Measurements from ENCODE around the gene MTA3.

MTA3 gene

DNA sequence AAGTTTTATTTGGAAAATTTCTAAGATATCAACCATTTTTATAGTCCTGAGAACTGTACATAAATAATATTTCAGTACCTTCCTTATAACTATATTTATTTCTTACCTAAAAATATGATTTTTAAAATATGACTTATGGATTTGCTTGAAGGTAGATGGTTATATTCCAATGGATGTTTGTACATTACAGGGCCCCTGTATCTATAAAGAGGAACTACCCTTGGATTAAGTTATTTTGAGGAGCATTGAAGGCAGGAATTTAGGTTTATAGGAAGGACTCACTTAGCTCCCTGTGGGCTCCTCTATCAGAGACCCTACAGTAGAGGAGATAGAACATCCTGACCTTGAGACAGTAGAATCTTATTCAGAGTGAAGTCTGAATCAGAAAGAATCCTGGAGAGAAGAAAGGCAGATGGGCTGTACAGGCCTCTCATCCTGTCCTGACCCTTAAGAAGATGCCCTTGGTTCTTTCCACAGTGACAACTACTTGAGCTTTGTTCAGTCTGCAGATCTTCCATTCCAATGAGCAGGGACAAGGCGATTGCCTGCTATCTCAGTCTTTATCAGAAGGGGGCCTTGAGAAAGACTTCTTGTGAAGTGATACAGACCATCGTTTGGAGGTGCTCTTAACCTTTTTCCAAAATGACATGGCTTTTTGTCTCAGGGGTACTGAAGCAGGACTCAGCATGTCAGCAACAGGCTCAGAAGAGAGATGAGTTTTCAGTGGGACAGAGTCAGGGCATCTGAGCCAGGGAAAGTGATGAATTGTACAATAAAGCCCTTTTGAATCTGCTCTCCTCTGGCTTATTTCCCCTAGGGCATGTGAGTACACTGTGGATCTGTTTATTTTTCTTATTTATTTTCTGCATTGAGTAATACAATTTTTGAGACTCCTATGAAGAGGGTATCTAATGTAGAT, 174.6 kb downstream of the MTA3 start:
- intact Hi-C loops (cut with DNase I; ENCODE audit: low total_unique reads): no loop called here
- no peaks in the 10 kb centered on the region for H3K9me3 ChIP-seq
- H3K27ac ChIP-seq: no peak overlapping the region
- no peaks in the 10 kb centered on the region for H3K4me1 ChIP-seq
- no peaks in the 10 kb centered on the region for H3K27me3 ChIP-seq
- DNase-seq: no peak
- H3K36me3 ChIP-seq: peaks cover 3 to 16% (median 15%) of the 10 kb centered on the region in 3 donors
- TF ChIP-seq, protein P1, sequence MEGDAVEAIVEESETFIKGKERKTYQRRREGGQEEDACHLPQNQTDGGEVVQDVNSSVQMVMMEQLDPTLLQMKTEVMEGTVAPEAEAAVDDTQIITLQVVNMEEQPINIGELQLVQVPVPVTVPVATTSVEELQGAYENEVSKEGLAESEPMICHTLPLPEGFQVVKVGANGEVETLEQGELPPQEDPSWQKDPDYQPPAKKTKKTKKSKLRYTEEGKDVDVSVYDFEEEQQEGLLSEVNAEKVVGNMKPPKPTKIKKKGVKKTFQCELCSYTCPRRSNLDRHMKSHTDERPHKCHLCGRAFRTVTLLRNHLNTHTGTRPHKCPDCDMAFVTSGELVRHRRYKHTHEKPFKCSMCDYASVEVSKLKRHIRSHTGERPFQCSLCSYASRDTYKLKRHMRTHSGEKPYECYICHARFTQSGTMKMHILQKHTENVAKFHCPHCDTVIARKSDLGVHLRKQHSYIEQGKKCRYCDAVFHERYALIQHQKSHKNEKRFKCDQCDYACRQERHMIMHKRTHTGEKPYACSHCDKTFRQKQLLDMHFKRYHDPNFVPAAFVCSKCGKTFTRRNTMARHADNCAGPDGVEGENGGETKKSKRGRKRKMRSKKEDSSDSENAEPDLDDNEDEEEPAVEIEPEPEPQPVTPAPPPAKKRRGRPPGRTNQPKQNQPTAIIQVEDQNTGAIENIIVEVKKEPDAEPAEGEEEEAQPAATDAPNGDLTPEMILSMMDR (IDR thresholded peaks at IDR 0.05): no peak
- H3K4me3 ChIP-seq: no peak overlapping the region

DNA sequence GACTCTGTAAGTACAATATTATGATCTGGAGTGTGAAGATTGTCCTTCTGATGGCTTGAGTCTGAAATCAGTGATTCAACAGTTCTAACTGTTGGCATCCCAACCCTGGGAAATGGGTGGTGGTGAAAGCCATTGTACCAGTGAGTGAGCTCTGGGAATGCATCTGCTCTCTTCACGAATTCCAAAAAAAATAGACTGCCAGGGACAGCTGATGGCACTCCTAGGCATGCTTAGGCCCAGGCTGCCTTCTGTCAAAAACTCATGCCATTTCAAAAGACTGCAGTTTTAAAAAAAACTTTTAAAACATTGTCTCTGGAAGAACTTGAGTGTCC, 175.2 kb downstream of the MTA3 start:
- no peak overlapping the region for H3K4me3 ChIP-seq
- intact Hi-C loops (cut with DNase I; ENCODE audit: low total_unique reads): no loop called here
- no peaks in the 10 kb centered on the region for H3K4me1 ChIP-seq
- H3K27me3 ChIP-seq: no peaks in the 10 kb centered on the region
- H3K36me3 ChIP-seq: peaks cover 3 to 22% (median 16%) of the 10 kb centered on the region in 3 donors
- TF ChIP-seq, protein P1 (IDR thresholded peaks at IDR 0.05): no peak
- no peak overlapping the region for H3K27ac ChIP-seq
- DNase-seq: no peak
- no peaks in the 10 kb centered on the region for H3K9me3 ChIP-seq

DNA sequence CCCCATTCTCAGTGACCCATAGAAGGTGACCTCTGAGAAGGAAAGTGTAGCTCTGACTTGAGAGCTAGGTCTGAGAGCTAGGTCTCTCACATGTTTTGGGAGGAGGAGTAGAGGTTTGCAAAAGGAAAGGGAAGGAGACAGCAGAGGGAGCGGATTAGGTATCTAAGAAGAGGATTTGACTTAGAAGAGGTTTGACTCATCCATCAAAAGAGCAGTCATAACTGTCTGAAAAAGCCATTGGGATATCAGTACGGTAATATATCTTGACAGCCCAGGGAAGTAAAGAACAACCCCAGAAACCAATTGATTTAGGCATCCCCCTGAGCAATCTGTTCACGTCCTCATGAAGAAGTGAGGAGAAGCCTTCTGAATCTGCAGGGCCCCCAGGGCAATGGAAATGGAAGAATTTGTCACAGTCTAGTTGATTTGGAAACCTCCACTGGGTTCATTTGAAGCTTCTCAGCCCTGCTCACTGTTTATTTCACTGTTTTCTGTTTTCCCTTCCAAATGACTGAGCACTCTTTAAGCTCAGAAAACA, 176.2 kb downstream of the MTA3 start:
- H3K9me3 ChIP-seq: no peaks in the 10 kb centered on the region
- no peak for DNase-seq
- no peaks in the 10 kb centered on the region for H3K27me3 ChIP-seq
- intact Hi-C loops (cut with DNase I; ENCODE audit: low total_unique reads): no loop called here
- no peaks in the 10 kb centered on the region for H3K4me1 ChIP-seq
- no peak overlapping the region for H3K27ac ChIP-seq
- TF ChIP-seq, protein P1 (IDR thresholded peaks at IDR 0.05): no peak
- H3K36me3 ChIP-seq: peaks cover 3 to 22% (median 16%) of the 10 kb centered on the region in 3 donors
- no peak overlapping the region for H3K4me3 ChIP-seq

DNA sequence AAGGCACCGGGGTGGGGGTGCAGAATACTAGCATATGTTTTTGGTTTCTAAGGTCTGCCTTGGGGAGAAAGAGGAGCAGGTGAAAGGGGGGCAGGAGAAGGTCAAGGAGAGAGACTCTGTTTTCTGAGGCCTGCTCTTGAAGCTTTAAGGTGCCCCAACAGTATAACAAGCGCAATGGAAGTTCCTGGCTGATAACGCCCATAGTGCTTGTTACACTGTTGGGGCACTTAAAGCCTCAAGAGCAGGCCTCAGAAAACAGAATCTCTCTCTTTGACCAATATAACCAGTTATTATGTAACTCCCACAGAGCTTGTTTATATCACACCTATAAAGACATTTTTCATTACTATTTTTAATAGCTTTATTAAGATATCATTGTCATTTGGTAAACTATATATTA, 179.0 kb downstream of the MTA3 start:
- Histone ChIP-seq H3K9me3 (no peaks in the 10 kb centered on the region), H3K27me3 (no peaks in the 10 kb centered on the region), H3K27ac (no peak overlapping the region), H3K4me3 (no peak overlapping the region), H3K36me3 (peaks cover 0 to 34% (median 3%) of the 10 kb centered on the region in 3 donors), H3K4me1 (no peaks in the 10 kb centered on the region)
- no peak for DNase-seq
- TF ChIP-seq, protein P1 (IDR thresholded peaks at IDR 0.05): no peak
- intact Hi-C loops (cut with DNase I; ENCODE audit: low total_unique reads): no loop called here

DNA sequence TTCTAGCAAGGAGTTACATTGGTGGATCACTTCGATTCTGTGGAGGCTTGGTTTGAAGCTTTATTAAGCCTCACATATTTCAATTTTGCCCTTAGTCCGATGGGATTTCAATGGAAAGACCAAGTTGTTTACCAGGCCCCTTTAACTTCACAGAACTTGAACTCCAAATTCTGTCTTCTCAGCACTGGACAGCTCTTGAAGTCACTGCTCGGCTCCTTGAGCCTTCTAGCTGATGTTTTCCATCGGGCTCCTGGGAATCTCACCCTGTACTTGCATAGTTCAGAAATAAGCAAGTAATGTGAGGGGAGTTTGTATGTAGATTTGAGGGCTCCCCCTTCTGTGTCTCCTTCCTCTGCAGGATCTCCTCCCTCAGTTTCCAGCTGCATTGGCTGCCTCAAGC, 180.4 kb downstream of the MTA3 start:
- Histone ChIP-seq H3K36me3 (peaks cover 3 to 46% (median 8%) of the 10 kb centered on the region in 3 donors), H3K9me3 (no peaks in the 10 kb centered on the region), H3K27ac (no peak overlapping the region), H3K4me1 (no peaks in the 10 kb centered on the region), H3K4me3 (no peak overlapping the region), H3K27me3 (no peaks in the 10 kb centered on the region)
- no peak for DNase-seq
- intact Hi-C loops (cut with DNase I; ENCODE audit: low total_unique reads): no loop called here
- TF ChIP-seq, protein P1 (IDR thresholded peaks at IDR 0.05): no peak
